AG04450 (cell line): Measurements from ENCODE around the gene TNRC6B. TPM values are rescaled to one million over a fixed set of nuclear protein-coding genes. Genes with fewer than 3 reads are reported as not detected.

Source experiments
- CTCF ChIA-PET: fragments of 300-600, 350-600 bp; formaldehyde crosslinking; extraction: SDS; loops from one replicate; lab custom pipeline; 2022; ENCODE audit warnings: antibody characterized with exemption, inconsistent platforms; lab: Charles Lee
- POLR2A ChIA-PET: fragments of 350-600 bp; formaldehyde crosslinking; extraction: SDS; loops from one replicate; lab custom pipeline; 2021; ENCODE audit warnings: antibody characterized with exemption, inconsistent platforms; lab: Yijun Ruan, JAX
- DNase-seq: peaks from one replicate; pipeline ENCODE4 v3.0.0-alpha.2; 2011; ENCODE audit warnings: low read depth, low spot score
- H3K27ac ChIP-seq: one replicate; pipeline ENCODE4 v1.5.1; 2012; ENCODE audit warnings: low read depth, low read length, control low read depth
- H3K27me3 ChIP-seq: one replicate; pipeline ENCODE4 v1.6.0; 2012; ENCODE audit warnings: low read length; ENCODE audit not compliant: control insufficient read depth, insufficient read depth
- H3K4me3 ChIP-seq: 2 replicates; pipeline ENCODE4 v1.5.1; 2011; ENCODE audit warnings: mild to moderate bottlenecking, low read depth, low read length, control low read depth
- H3K9me3 ChIP-seq: 2 replicates; pipeline ENCODE4 v1.5.1; 2012; ENCODE audit warnings: low read length; ENCODE audit not compliant: control insufficient read depth, insufficient read depth
- CTCF ChIP-seq: IDR thresholded peaks from 2 replicates; pipeline ENCODE4 v1.5.1; 2011; ENCODE audit warnings: low read depth, low read length, control low read depth, inconsistent platforms
- polyA plus RNA-seq: library from polyadenylated mRNA; depleted of rRNA; stranded (reverse); fragments of >200 nt; gene quantifications from 2 replicates; pipeline ENCODE4 v1.2.3, GENCODE V29; 2011

TNRC6B gene
- polyA plus RNA-seq, 1 experiment: 6.6 TPM

- no peak overlapping the region for H3K4me3 ChIP-seq
- DNase-seq: no peak
- TF ChIP-seq CTCF: no peak
- no peaks in the 10 kb centered on the region for H3K27me3 ChIP-seq
- ChIA-PET POLR2A (no interaction called here), CTCF (no interaction called here)
- no peak overlapping the region for H3K27ac ChIP-seq
- no peaks in the 10 kb centered on the region for H3K9me3 ChIP-seq
Observed at GRCh38 chr22:40224702-40225101, 47.0 kb downstream of the TNRC6B start.

- Histone ChIP-seq H3K27ac (no peak overlapping the region), H3K4me3 (no peak overlapping the region), H3K27me3 (no peaks in the 10 kb centered on the region), H3K9me3 (no peaks in the 10 kb centered on the region)
- CTCF ChIA-PET: no interaction called here
- no peak for TF ChIP-seq CTCF
- POLR2A ChIA-PET: no interaction called here
- no peak for DNase-seq
Observed at GRCh38 chr22:40226620-40227019, 48.9 kb downstream of the TNRC6B start.

GRCh38 chr22:40231618-40232313 lies 54.0 kb downstream of the TNRC6B start:
- POLR2A ChIA-PET: no interaction called here
- no peak for TF ChIP-seq CTCF
- Histone ChIP-seq H3K4me3 (no peak overlapping the region), H3K27ac (no peak overlapping the region), H3K27me3 (no peaks in the 10 kb centered on the region), H3K9me3 (no peaks in the 10 kb centered on the region; the same call in 1 of the 2 replicates)
- CTCF ChIA-PET: no interaction called here
- DNase-seq: no peak

- ChIA-PET CTCF (no interaction called here), POLR2A (no interaction called here)
- Histone ChIP-seq H3K27me3 (no peaks in the 10 kb centered on the region), H3K27ac (no peak overlapping the region), H3K4me3 (no peak overlapping the region), H3K9me3 (no peaks in the 10 kb centered on the region; the same call in 1 of the 2 replicates)
- TF ChIP-seq CTCF: no peak
- no peak for DNase-seq
Observed at GRCh38 chr22:40232624-40233023, 54.9 kb downstream of the TNRC6B start.

- Histone ChIP-seq H3K9me3 (no peaks in the 10 kb centered on the region; the same call in 1 of the 2 replicates), H3K4me3 (no peak overlapping the region), H3K27ac (no peak overlapping the region), H3K27me3 (no peaks in the 10 kb centered on the region)
- DNase-seq: no peak
- ChIA-PET CTCF (no interaction called here), POLR2A (no interaction called here)
- no peak for TF ChIP-seq CTCF
Observed at GRCh38 chr22:40233886-40234285, 56.2 kb downstream of the TNRC6B start.
